Measurements from ENCODE around the gene ABCC10.
A peak's percentile ranks its signal among the peaks of the same experiment; 100 is the strongest.
"Not testable (repeated sequence)": the region's sequence is repeated elsewhere in the genome, so short reads cannot be mapped to it uniquely, and the experiment has no call there.

Gene ABCC10

DNA sequence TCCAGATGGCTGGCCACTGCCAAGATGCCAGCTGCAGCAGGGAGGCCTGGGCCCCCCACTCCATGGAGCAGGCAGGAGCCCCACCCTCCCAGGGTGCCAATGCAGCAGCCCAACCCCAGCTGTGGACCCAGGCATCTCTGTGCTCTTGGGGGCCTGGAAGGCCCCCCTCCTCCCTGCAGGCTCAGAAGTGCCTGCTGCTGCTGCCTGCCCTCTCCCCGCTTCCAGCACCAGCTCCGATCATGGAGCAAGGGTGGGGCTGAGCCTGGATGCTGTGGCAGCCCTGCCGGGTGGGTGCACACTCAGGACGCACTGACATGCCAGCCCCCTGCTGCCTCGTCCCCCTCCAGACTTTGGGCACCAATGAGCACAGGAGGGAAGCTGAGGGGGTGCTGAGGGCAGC is 14.8 kb upstream of the ABCC10 start:
- DNase-seq: no peak

- no peak for DNase-seq
Observed at GRCh38 chr6:43413002-43413401, 14.3 kb upstream of the ABCC10 start.

DNA sequence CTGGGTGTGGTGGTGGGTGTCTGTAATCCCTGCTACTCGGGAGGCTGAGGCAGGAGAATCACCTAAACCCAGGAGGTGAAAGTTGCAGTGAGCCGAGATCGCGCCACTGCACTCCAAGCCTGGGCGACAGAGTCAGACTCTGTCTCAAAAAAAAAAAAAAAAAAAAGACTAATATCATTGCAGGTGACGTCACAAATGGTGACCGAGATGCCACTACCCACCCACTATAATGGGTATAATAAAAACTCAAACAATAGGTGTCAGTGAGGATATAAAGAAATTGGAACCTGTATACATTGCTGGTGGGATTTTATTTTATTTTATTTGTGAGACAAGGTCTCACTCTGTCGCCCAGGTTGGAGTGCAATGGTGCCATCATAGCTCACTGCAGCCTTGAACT is 12.1 kb upstream of the ABCC10 start:
- DNase-seq: not testable (repeated sequence)

GRCh38 chr6:43416935-43417334 is 10.4 kb upstream of the ABCC10 start:
- DNase-seq: no peak

DNA sequence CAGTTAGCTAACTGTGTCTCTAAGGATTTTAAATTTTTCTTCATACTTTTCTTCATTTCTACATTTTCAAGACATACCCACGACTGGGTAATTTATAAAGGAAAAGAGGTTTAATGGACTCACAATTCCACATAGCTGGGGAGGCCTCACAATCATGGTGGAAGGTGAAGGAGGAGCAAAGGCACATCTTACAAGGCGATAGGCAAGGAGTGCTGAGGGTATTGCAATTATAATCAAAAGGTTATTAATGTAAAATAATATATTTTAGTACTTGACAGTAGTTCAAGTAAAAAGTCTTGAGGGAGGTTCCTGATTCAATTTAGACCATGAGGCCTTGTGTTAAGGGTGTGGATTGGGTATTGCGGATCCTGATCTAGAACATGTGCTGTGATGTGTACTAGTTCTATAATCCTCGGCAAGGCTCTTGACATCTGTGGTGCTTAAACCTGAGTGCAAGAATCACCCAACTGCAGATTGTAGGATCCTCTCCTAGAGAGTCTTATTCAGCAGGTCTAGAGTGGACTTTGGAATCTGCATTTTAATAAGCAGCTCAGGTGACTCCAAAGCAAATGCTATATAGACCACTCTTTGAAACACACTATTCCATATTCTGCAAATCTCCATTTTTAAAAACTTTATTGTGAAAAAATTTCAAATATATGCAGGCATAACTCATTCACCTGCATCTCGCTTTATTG is 7.2 kb upstream of the ABCC10 start:
- no peak for DNase-seq

GRCh38 chr6:43421831-43422230 is 5.5 kb upstream of the ABCC10 start:
- no peak for DNase-seq

- not testable (repeated sequence) for DNase-seq
Observed at GRCh38 chr6:43425083-43425482, 2.3 kb upstream of the ABCC10 start.

GRCh38 chr6:43426928-43427405 is 374 bp upstream of the ABCC10 start:
- no peak for DNase-seq

DNA sequence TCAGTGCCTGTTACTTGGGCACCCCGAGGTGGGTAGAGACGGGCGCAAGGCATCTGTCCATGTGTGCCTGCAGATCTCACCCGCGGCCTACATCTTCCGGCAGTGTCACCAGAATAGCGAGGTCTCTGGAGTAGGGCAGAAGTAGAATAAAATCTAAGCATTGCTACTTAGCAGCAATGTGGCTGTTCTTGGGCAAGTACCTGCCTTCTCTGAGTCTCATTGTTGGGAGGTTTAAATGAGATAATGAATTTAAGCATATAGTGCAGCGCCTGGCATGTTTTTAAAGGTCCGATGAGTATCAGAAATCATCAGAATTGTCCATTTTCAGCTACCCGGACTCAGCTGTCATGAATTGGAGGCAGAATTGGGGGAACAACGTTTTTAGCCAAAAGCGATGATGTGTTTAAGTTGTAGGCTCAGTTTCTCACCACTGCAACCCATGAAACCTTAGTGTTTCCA is 800 bp downstream of the ABCC10 start:
- no peak for DNase-seq

- no peak for DNase-seq
Observed at GRCh38 chr6:43428874-43429273, 1.5 kb downstream of the ABCC10 start.

- no peak for DNase-seq
Observed at GRCh38 chr6:43432009-43432945, 4.9 kb downstream of the ABCC10 start.

DNA sequence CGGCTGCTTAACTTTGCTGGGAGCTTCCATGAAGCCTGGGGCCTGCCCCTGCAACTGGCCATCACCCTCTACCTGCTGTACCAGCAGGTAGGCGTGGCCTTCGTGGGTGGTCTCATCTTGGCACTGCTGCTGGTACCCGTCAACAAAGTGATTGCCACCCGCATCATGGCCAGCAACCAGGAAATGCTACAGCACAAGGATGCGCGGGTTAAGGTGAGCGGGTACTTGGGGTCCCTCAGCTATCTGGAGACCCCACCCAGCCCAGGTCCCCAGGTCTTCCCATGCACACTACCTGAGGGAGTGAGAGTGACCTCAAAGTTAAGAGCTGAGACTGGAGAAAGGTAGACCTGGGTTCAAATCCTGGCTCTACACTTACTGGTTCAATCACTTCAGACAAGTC is 5.8 kb downstream of the ABCC10 start:
- DNase-seq: no peak

GRCh38 chr6:43434001-43434840 is 6.9 kb downstream of the ABCC10 start:
- no peak for DNase-seq

GRCh38 chr6:43434943-43435342 is 7.6 kb downstream of the ABCC10 start:
- no peak for DNase-seq

DNA sequence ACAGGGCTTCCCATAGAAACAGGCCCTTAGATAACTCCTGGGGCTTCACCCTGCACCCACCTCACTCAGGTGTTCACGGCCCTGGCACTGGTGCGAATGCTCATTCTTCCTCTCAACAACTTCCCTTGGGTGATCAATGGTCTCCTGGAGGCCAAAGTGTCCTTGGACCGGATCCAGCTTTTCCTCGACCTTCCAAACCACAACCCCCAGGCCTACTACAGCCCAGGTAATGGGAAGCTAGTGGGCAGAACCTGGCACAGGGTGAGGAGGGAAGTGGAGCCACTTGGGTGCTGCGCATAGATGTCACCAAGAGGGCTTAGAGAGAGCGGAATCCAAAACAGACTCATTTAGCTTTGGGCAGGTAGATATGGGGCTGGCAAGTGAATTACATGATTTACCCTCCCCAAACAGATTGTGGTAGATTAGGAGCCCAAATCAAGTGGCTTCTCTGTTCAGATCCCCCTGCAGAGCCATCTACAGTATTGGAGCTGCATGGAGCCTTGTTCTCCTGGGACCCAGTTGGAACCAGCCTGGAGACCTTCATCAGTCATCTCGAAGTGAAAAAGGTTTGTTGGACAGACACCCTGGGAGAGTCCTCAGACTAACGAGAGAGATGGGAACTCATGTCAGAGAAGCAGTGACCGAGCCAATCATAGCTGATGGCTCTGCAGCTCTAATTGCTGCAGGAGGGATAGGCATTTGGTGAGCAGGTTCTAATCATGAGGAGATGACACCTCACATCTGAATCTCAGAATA is 8.5 kb downstream of the ABCC10 start:
- no peak for DNase-seq

- peak; percentile 70 for DNase-seq
Observed at GRCh38 chr6:43436577-43437282, 9.4 kb downstream of the ABCC10 start.

DNA sequence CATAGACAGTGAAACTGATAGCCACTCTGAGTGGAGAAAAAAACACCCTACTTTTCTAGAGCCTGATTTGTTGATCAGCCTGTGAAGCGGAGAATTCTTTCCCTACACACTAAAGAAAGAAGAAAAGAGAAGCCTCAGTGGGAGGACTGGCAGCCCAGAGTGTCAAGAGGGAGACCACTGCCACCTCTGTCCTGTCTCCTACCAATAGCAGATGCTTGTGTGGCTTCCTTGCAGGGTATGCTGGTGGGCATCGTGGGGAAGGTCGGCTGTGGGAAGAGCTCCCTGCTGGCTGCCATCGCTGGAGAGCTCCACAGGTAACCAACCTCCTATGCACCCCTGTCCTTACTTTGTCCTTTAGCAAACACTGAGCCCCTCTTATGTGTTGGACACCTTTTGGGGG is 10.4 kb downstream of the ABCC10 start:
- no peak for DNase-seq

GRCh38 chr6:43442935-43443334 is 15.6 kb downstream of the ABCC10 start:
- DNase-seq: no peak

- DNase-seq: no peak
Observed at GRCh38 chr6:43444036-43444435, 16.7 kb downstream of the ABCC10 start.

DNA sequence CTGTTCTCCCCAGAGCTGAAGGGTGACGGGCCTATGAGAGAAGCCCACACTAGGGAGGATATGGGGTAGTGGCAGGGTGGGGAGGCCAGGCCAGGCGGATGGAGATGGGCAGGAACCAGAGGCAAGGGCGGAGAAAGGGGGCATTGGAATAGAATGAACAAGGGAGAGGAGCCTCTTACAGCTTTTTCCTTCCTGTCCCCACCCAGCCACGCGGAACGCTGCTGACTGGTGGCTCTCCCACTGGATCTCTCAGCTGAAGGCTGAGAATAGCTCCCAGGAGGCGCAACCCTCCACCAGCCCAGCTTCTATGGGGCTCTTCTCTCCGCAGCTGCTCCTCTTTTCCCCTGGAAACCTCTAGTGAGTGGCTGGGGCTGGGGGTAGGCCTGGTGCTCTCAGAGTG is 17.2 kb downstream of the ABCC10 start:
- no peak for DNase-seq

DNA sequence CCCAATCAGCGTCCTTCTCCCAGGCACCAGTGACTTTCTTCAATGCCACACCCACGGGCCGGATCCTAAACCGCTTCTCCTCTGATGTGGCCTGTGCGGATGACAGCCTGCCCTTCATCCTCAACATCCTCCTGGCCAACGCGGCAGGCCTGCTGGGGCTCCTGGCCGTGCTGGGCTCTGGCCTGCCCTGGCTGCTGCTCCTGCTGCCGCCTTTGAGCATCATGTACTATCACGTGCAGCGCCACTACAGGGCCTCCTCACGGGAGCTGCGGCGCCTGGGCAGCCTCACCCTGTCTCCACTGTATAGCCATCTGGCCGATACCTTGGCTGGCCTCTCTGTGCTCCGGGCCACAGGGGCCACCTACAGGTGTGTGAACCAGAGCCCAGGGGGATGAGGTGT is 18.2 kb downstream of the ABCC10 start:
- no peak for DNase-seq

Data from fibroblast of skin of scalp (primary cell).